Brain microvascular endothelial cell (primary cell): Measurements from ENCODE around the gene ZNF532.
"Not testable (repeated sequence)": the region's sequence is repeated elsewhere in the genome, so short reads cannot be mapped to it uniquely, and the experiment has no call there.

ENCODE experiments used
- DNase-seq: peaks from one replicate; pipeline ENCODE4 v3.0.0-alpha.2; 2020
- H3K27ac ChIP-seq: fragments of 250-450 bp; sonication (Bioruptor Pico); 2 replicates; pipeline ENCODE4 v1.5.1; 2020; ENCODE audit warnings: mild to moderate bottlenecking, moderate library complexity
- H3K27me3 ChIP-seq: fragments of 250-450 bp; sonication (Bioruptor Pico); replicated peaks from 2 replicates; pipeline ENCODE4 v1.5.1; 2020; ENCODE audit warnings: mild to moderate bottlenecking
- H3K36me3 ChIP-seq: fragments of 250-450 bp; sonication (Bioruptor Pico); replicated peaks from 2 replicates; pipeline ENCODE4 v1.5.1; 2020; ENCODE audit warnings: mild to moderate bottlenecking
- H3K4me3 ChIP-seq: 2 replicates; pipeline ENCODE4 v1.5.1; 2011; ENCODE audit warnings: low read depth, mild to moderate bottlenecking, control low read depth, low read length, moderate library complexity
- CTCF ChIP-seq: IDR thresholded peaks from 2 replicates; pipeline ENCODE4 v1.5.1; 2011; ENCODE audit warnings: low read depth, mild to moderate bottlenecking, moderate library complexity, low read length, control low read depth, inconsistent platforms; ENCODE audit errors: missing control alignments
- in situ Hi-C: cut with HindIII; loops from 2 replicates; pipeline ENCODE4 v1.10.0; 2017; ENCODE audit warnings: low sequenced_read_pairs, low pct_ligation_motif_present

ZNF532 gene

GRCh38 chr18:58852629-58853028 is 12.0 kb upstream of the ZNF532 start:
- H3K36me3 ChIP-seq: no peaks in the 10 kb centered on the region
- no peak for TF ChIP-seq CTCF
- H3K27me3 ChIP-seq: no peaks in the 10 kb centered on the region
- in situ Hi-C loops: no loop called here
- no peak overlapping the region for H3K27ac ChIP-seq
- no peak overlapping the region for H3K4me3 ChIP-seq
- DNase-seq: no peak

GRCh38 chr18:58853561-58853960 is 11.1 kb upstream of the ZNF532 start:
- Histone ChIP-seq H3K27me3 (no peaks in the 10 kb centered on the region), H3K4me3 (no peak overlapping the region), H3K27ac (no peak overlapping the region), H3K36me3 (no peaks in the 10 kb centered on the region)
- no peak for TF ChIP-seq CTCF
- no peak for DNase-seq
- in situ Hi-C loops: no loop called here

- in situ Hi-C loops, H3K4me3 ChIP-seq, H3K36me3 ChIP-seq, H3K27ac ChIP-seq, DNase-seq, H3K27me3 ChIP-seq: not testable (repeated sequence)
Observed at GRCh38 chr18:58855521-58855920, 9.2 kb upstream of the ZNF532 start.

- no peak for TF ChIP-seq CTCF
- no peak overlapping the region for H3K4me3 ChIP-seq
- DNase-seq: no peak
- no peaks in the 10 kb centered on the region for H3K27me3 ChIP-seq
- H3K27ac ChIP-seq: no peak overlapping the region
- no peaks in the 10 kb centered on the region for H3K36me3 ChIP-seq
- in situ Hi-C loops: no loop called here
Observed at GRCh38 chr18:58856881-58857280, 7.8 kb upstream of the ZNF532 start.

DNA sequence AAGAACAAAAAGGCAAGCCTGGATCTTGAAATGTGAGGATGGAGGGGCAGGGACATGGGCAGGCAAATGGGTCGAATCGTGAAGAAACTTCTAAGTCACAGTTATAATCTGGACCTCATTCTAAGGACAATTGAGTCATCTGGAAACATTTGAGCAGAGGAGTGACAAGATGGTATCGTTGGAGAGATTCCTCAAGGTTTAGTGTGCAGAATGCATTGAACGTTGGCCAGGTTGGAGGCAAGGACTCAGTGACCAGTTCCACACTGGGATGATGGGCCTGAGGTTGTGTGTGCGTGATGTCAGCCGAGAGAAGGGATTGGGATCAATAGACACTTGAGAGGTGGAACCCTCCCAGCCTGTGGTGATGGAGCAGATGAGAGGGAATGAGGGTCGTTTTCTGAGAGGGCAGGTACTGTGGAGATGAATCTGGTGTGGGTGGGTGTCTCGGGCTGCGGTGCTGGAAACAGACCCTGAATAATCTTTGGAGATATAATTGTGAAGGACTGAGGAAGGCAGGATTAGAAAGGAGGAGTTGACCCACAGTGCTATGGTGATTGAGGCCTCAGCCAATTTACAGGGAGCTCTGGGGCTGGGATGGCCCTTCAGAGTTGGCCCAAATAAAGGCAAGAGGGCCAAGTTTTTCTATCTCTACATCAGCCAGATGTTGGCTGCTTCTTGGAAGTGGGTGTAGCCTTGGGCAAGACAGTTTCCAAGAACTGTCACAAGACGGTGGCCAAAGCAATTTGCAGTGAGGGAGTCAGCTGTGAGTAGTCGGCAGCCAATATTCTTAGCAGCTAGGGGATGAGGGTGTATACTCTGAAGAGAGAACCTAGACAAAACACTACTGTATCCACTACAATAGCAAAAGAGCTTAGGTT is 5.8 kb upstream of the ZNF532 start:
- Histone ChIP-seq H3K27ac (no peak overlapping the region), H3K27me3 (no peaks in the 10 kb centered on the region), H3K4me3 (no peak overlapping the region), H3K36me3 (no peaks in the 10 kb centered on the region)
- TF ChIP-seq CTCF: no peak
- no peak for DNase-seq
- in situ Hi-C loops: no loop called here

GRCh38 chr18:58859907-58860306 is 4.8 kb upstream of the ZNF532 start:
- in situ Hi-C loops: no loop called here
- H3K4me3 ChIP-seq: no peak overlapping the region
- H3K27me3 ChIP-seq: no peaks in the 10 kb centered on the region
- TF ChIP-seq CTCF: no peak
- no peak for DNase-seq
- H3K27ac ChIP-seq: no peak overlapping the region
- H3K36me3 ChIP-seq: no peaks in the 10 kb centered on the region
